GM18861 (cell line): ENCODE data around the gene TBX4.
"Not testable (repeated sequence)": the region's sequence is repeated elsewhere in the genome, so short reads cannot be mapped to it uniquely, and the experiment has no call there.

Experiments
- ATAC-seq: cut with Tn5 transposase; IDR thresholded peaks from one replicate; pipeline ENCODE4 v1.9.1; 2021; ENCODE audit not compliant: unreplicated experiment

Gene TBX4

GRCh38 chr17:61496174-61496956 is 44.1 kb downstream of the TBX4 start:
- ATAC-seq: no peak

- ATAC-seq: no peak
These were observed 44.9 kb downstream of the TBX4 start for GRCh38 chr17:61496957-61497653.

- no peak for ATAC-seq
These were observed 46.1 kb downstream of the TBX4 start for GRCh38 chr17:61498042-61498994.

GRCh38 chr17:61499632-61500031 is 47.4 kb downstream of the TBX4 start:
- no peak for ATAC-seq

- no peak for ATAC-seq
These were observed 48.1 kb downstream of the TBX4 start for GRCh38 chr17:61500287-61500686.

GRCh38 chr17:61502292-61502691 is 50.1 kb downstream of the TBX4 start:
- ATAC-seq: no peak

GRCh38 chr17:61503961-61504360 is 51.7 kb downstream of the TBX4 start:
- ATAC-seq: no peak

GRCh38 chr17:61504697-61505096 is 52.5 kb downstream of the TBX4 start:
- ATAC-seq: no peak

- no peak for ATAC-seq
These were observed 53.8 kb downstream of the TBX4 start for GRCh38 chr17:61505846-61506627.

- ATAC-seq: no peak
These were observed 55.3 kb downstream of the TBX4 start for GRCh38 chr17:61507383-61508066.

GRCh38 chr17:61508912-61509311 is 56.7 kb downstream of the TBX4 start:
- no peak for ATAC-seq

GRCh38 chr17:61509454-61509853 is 57.2 kb downstream of the TBX4 start:
- ATAC-seq: not testable (repeated sequence)

- ATAC-seq: no peak
These were observed 58.0 kb downstream of the TBX4 start for GRCh38 chr17:61510237-61510636.

GRCh38 chr17:61510991-61511390 is 58.8 kb downstream of the TBX4 start:
- no peak for ATAC-seq

GRCh38 chr17:61511480-61512182 is 59.4 kb downstream of the TBX4 start:
- no peak for ATAC-seq

- ATAC-seq: no peak
These were observed 62.3 kb downstream of the TBX4 start for GRCh38 chr17:61514491-61514890.

- ATAC-seq: no peak
These were observed 65.0 kb downstream of the TBX4 start for GRCh38 chr17:61517265-61517664.

GRCh38 chr17:61517843-61518606 is 65.8 kb downstream of the TBX4 start:
- ATAC-seq: no peak

GRCh38 chr17:61519139-61519538 is 66.9 kb downstream of the TBX4 start:
- no peak for ATAC-seq
